ENCODE measurements around the gene PLG.

DNA sequence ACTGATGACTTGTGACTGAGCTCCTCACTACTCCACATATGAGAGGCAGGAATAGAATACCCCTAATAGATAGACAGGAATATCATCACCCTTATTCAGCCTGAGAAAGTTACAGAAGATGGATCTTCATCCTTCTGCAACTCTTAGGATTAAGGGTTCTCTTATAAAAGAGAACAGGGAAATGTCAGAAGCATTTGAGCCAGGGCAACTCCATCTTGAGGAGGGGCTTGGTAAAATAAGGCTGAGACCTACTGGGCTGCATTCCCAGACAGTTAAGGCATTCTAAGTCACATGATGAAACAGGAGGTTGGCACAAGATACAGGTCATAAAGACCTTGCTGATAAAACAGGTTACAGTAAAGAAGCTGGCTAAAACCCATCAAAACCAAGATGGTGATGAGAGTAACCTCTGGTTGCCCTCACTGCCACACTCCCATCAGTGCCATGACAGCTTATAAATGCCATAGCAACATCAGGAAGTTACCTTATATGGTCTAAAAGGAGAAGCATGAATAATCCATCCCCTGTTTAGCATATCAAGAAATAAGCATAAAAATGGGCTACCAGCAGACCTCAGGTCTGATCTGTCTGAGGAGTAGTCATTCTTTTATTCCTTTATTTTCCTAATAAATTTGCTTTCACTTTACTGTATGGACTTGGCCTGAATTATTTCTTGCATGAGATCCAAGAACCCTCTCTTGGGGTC lies 97.9 kb downstream of the PLG start:
- TF ChIP-seq, protein P1, sequence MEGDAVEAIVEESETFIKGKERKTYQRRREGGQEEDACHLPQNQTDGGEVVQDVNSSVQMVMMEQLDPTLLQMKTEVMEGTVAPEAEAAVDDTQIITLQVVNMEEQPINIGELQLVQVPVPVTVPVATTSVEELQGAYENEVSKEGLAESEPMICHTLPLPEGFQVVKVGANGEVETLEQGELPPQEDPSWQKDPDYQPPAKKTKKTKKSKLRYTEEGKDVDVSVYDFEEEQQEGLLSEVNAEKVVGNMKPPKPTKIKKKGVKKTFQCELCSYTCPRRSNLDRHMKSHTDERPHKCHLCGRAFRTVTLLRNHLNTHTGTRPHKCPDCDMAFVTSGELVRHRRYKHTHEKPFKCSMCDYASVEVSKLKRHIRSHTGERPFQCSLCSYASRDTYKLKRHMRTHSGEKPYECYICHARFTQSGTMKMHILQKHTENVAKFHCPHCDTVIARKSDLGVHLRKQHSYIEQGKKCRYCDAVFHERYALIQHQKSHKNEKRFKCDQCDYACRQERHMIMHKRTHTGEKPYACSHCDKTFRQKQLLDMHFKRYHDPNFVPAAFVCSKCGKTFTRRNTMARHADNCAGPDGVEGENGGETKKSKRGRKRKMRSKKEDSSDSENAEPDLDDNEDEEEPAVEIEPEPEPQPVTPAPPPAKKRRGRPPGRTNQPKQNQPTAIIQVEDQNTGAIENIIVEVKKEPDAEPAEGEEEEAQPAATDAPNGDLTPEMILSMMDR (IDR thresholded peaks at IDR 0.05): no peak
- no peak for TF ChIP-seq TCF7L2 (IDR thresholded peaks at IDR 0.05; ENCODE audit: low read depth, low read length)
- no peak for TF ChIP-seq POLR2AphosphoS5 (IDR thresholded peaks at IDR 0.05; ENCODE audit: low read depth, low read length)
- TF ChIP-seq SIN3A (IDR thresholded peaks at IDR 0.05; ENCODE audit: borderline replicate concordance, insufficient read depth, low read depth, low read length): no peak

Measured in Panc1 (cell line).